OCI-LY3 (cell line): ENCODE measurements around the gene EXTL1.

Experiments
- H2AFZ ChIP-seq: fragments of 200-600, 300-600 bp; shearing (Covaris generic); 2 replicates; pipeline ENCODE4 v1.6.0; 2014; ENCODE audit warnings: antibody characterized with exemption, low read depth, low read length
- H3K27ac ChIP-seq: fragments of 200-600, 300-600 bp; sonication (generic); 2 replicates; pipeline ENCODE4 v1.5.1; 2014; ENCODE audit warnings: mild to moderate bottlenecking, low read length, moderate library complexity, mixed read lengths
- H3K27me3 ChIP-seq: fragments of 200-600, 300-600 bp; sonication (generic); 2 replicates; pipeline ENCODE4 v1.6.1; 2014; ENCODE audit warnings: low read depth, low read length, mixed read lengths
- H3K36me3 ChIP-seq: fragments of 200-600, 300-600 bp; sonication (generic); replicated peaks from 2 replicates; pipeline ENCODE3; 2014; ENCODE audit warnings: low read depth, low read length, mixed read lengths
- H3K4me1 ChIP-seq: fragments of 300-600, 200-600 bp; sonication (generic); 2 replicates; pipeline ENCODE4 v1.6.1; 2014; ENCODE audit warnings: low read length, mixed read lengths
- H3K4me2 ChIP-seq: fragments of 200-600, 300-600 bp; sonication (generic); 2 replicates; pipeline ENCODE4 v1.6.1; 2014; ENCODE audit warnings: low read length, mixed read lengths
- H3K4me3 ChIP-seq: fragments of 300-600, 200-600 bp; sonication (generic); 2 replicates; pipeline ENCODE4 v1.5.1; 2014; ENCODE audit warnings: antibody characterized with exemption, mild to moderate bottlenecking, low read length, moderate library complexity
- H3K79me2 ChIP-seq: fragments of 300-600, 200-600 bp; shearing (Covaris generic); 2 replicates; pipeline ENCODE4 v1.6.1; 2014; ENCODE audit warnings: mild to moderate bottlenecking, low read length, mixed read lengths
- H3K9ac ChIP-seq: fragments of 300-600, 200-600 bp; shearing (Covaris generic); 2 replicates; pipeline ENCODE4 v1.6.0; 2014; ENCODE audit warnings: mild to moderate bottlenecking, low read length, moderate library complexity
- H3K9me3 ChIP-seq: fragments of 200-600, 300-600 bp; shearing (Covaris generic); 2 replicates; pipeline ENCODE4 v1.6.1; 2014; ENCODE audit warnings: low read length, mixed read lengths; ENCODE audit not compliant: insufficient read depth
- H4K20me1 ChIP-seq: fragments of 200-600, 300-600 bp; sonication (generic); 2 replicates; pipeline ENCODE4 v1.6.1; 2016; ENCODE audit warnings: low read length, mixed read lengths; ENCODE audit not compliant: insufficient read depth
- CTCF ChIP-seq: fragments of 200-600, 300-600 bp; sonication (generic); IDR thresholded peaks from 2 replicates; pipeline ENCODE4 v1.5.1; 2014; ENCODE audit warnings: antibody characterized with exemption, low read length, low read depth
- EZH2phosphoT487 ChIP-seq: fragments of 200-600 bp; shearing (Covaris generic); IDR thresholded peaks from 2 replicates; pipeline ENCODE4 v1.6.1; 2018; ENCODE audit warnings: antibody characterized with exemption, mixed run types, low read depth

Gene EXTL1

GRCh38 chr1:26021647-26022403 lies at the start of gene EXTL1:
Gene EXTL1 (plus strand): TSS chr1:26021775. CDS start chr1:26022647, 872 bp downstream.
- Histone ChIP-seq H3K9ac (no peak within 1 kb of the TSS), H3K4me3 (no peak within 1 kb of the TSS)
- TF ChIP-seq EZH2phosphoT487 (no peak), CTCF (no peak)

GRCh38 chr1:25971811-25972180 lies 49.8 kb upstream of the EXTL1 start:
- H3K4me2 ChIP-seq: no peak overlapping the region
- no peaks in the 10 kb centered on the region for H3K9me3 ChIP-seq
- TF ChIP-seq CTCF (no peak), EZH2phosphoT487 (no peak)
- no peak overlapping the region for H3K27ac ChIP-seq
- H3K4me3 ChIP-seq: no peak overlapping the region
- H3K4me1 ChIP-seq: no peaks in the 10 kb centered on the region
- no peak overlapping the region for H3K9ac ChIP-seq
- no peaks in the 10 kb centered on the region for H3K27me3 ChIP-seq
- H2AFZ ChIP-seq: no peak overlapping the region
- no peaks in the 10 kb centered on the region for H3K36me3 ChIP-seq
- no peaks in the 10 kb centered on the region for H4K20me1 ChIP-seq
- H3K79me2 ChIP-seq: no peaks in the 10 kb centered on the region

More at GRCh38 chr1:26021647-26022403, at the start of gene EXTL1:
- Histone ChIP-seq H2AFZ (no peak within 1 kb of the TSS), H3K4me1 (no peaks in the 10 kb centered on the region), H3K9me3 (no peaks in the 10 kb centered on the region), H3K27ac (no peak within 1 kb of the TSS), H3K4me2 (no peak within 1 kb of the TSS), H3K79me2 (no peaks in the 10 kb centered on the region), H3K27me3 (no peaks in the 10 kb centered on the region; the same call in 1 of the 2 replicates), H4K20me1 (no peaks in the 10 kb centered on the region), H3K36me3 (no peaks in the 10 kb centered on the region)

- H3K79me2 ChIP-seq: no peaks in the 10 kb centered on the region
- no peak overlapping the region for H2AFZ ChIP-seq
- H3K9ac ChIP-seq: no peak overlapping the region
- no peak overlapping the region for H3K27ac ChIP-seq
- H3K36me3 ChIP-seq: no peaks in the 10 kb centered on the region
- H3K4me2 ChIP-seq: no peak overlapping the region
- H3K4me3 ChIP-seq: no peak overlapping the region
- no peaks in the 10 kb centered on the region for H4K20me1 ChIP-seq
- no peaks in the 10 kb centered on the region for H3K27me3 ChIP-seq
- TF ChIP-seq CTCF (no peak), EZH2phosphoT487 (no peak)
- no peaks in the 10 kb centered on the region for H3K4me1 ChIP-seq
- H3K9me3 ChIP-seq: no peaks in the 10 kb centered on the region
Observed at GRCh38 chr1:25973610-25974321, 47.8 kb upstream of the EXTL1 start.

- no peak overlapping the region for H3K4me2 ChIP-seq
- no peak for TF ChIP-seq EZH2phosphoT487
- TF ChIP-seq CTCF: no peak
- H3K9me3 ChIP-seq: no peaks in the 10 kb centered on the region
- no peak overlapping the region for H2AFZ ChIP-seq
- no peaks in the 10 kb centered on the region for H3K79me2 ChIP-seq
- no peak overlapping the region for H3K9ac ChIP-seq
- no peak overlapping the region for H3K27ac ChIP-seq
- H3K27me3 ChIP-seq: no peaks in the 10 kb centered on the region
- no peaks in the 10 kb centered on the region for H4K20me1 ChIP-seq
- no peaks in the 10 kb centered on the region for H3K36me3 ChIP-seq
- H3K4me1 ChIP-seq: no peaks in the 10 kb centered on the region
- no peak overlapping the region for H3K4me3 ChIP-seq
Observed at GRCh38 chr1:25977801-25978200, 43.8 kb upstream of the EXTL1 start.
